Left hindlimb (tissue), 1 donor: ENCODE measurements around the gene FAM50A.
"Not testable (repeated sequence)": the region's sequence is repeated elsewhere in the genome, so short reads cannot be mapped to it uniquely, and the experiment has no call there.

Experiments
- DNase-seq: peaks from one replicate; pipeline ENCODE4 v3.0.0-alpha.2; 2018

The FAM50A gene

GRCh38 chrX:154486052-154486395 is 42.1 kb downstream of the FAM50A start:
- DNase-seq = no peak

DNA sequence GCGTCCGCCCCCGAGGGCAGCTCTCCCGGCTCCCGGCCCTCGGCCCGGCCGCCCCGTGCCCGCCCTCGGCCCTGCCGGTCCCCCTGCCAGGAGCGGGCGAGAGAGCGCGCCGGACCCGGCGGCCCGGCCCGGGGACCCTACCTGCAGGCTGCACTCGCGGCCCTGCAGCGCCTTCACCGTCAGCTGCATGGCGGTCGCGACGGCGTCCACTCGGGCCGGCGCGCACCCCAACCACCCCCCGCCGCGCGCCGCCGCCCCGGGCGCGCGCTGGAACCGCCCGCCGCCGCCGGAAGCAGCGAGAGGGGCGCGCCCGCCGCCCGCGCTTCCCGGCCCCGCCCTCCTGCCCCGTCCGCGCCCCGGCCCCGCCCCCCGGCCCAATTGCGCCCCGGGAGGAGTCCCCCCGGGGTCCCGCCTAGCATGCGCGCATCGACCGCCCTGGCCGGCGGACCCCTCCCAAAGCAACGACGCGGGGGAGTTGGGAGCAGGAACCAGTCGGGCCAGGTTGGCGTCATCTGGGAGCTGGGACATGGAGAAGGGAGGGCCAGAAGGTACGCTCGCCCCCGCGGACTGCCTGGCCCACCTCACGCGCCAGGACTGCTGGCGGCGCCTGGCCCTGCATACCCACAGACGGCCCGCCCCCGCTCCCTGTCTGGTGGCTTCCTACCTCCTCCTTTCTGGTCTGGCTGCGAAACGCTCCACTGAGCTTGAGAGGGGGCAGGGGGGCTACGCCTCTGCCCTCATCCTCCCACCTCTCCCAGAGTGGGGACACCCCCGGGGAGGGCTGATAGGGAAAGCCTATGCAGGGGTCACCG is 42.7 kb downstream of the FAM50A start, which contains the start of gene UBL4A:
TSS of gene UBL4A (minus strand) at position 220 of the 812 bp plus-strand sequence. CDS start at position 189, 31 bp downstream.
- DNase-seq = peak; percentile 72

DNA sequence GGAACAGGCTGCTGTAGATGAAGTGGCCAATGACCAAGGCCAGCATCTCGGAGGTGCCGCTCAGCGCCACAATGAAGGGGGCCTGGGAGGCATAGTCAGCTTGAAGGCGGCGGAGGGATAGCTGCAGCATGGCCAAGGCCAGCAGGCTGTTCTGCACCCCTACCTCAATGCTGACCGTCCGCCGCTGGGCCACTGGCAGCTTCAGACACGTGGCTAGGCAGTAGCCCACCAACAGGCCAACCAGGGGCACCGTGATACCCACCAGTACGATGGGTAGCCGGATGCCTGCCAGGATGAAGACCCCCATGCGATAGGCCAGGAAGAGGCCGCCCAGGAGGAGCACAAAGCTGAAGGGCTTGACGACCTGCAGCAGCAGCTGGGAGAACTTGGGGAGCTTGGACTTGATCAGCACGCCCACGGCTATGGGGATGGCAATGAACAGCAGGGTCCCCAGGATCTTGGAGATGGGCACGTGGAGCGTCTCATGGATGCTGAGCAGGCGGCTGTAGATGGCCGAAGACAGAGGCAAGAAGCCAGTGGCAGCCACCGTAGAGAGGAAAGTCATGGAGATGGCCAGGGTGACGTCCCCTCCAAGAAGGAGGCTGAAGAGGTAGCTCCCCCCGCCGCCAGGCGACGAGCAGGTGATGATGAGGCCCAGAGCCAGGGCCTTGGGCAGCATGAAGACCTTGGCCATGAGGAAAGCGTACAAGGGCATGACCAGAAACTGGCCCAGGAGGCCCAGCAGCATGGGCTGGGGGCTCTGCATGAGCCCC is 43.8 kb downstream of the FAM50A start:
- no peak for DNase-seq

DNA sequence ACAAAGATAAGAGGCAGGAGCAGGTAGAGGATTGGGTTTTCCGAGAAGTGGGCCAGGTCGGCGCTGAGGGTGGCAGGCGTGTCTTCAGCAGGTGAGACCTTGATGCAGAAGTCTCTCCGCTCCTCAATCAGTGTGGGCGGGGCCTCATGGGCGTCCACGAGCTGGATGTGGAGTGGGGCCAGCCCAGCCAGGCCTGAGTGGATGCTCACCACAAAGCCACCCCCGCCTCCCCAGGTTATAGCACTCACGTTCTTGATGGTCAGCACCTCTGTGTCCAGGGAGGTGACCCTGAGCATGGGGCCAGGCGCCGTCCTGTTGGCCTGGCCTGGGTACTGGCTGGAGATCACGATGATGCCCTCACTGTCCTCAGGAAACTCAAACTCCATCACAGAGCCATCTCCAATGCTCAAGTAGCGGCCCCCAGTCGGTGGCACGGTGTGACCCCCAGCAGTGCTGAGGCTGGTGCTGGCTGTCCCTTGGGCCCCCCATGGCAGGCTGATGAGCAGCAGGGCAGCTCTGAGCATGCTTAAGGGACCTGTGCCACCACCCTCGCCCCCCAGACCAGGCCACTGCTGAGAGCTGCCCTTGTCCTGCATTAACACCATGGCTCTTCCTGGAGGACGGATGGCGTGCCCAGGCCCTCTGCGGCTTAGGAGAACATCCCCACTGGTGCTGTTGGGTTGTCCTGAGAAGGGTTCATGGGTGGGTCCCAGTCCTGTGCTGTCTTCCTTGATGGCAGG is 44.6 kb downstream of the FAM50A start:
- no peak for DNase-seq

- DNase-seq = no peak
These were observed 45.2 kb downstream of the FAM50A start for GRCh38 chrX:154489182-154489581.

GRCh38 chrX:154490021-154490413 is 46.1 kb downstream of the FAM50A start:
- no peak for DNase-seq

DNA sequence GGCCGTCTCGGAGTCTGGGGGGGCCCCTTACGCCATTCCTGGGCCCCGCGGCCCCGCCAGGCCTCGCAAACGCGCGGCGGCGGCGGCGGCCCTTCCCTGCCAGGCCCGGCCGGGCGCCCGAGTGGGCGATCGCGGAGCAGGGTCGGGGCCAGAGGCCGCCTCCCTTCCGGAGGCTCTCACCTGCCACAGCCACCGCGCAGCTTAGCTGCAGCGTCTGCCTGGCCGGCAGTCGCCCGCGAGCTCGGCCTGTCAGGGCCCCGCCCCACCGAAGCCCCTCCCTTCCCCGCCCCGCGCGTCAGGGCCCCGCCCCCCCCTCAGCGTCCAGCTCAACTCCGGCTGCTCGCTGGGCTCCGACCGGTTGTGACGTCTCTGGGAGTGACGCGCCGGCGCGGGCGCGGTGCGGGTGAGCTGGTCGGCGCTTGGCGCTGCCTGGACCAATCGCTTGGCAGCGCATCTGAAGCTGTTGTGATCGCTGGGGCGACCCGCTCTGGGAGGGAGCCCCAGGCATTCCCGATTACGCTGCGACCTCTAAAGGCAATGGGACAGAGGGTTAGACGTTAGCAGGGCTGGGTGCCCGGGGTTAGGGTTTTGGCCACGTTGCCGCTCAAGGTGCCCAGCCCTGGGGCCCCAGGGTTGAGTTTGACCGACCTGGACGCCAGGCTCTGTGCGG is 46.6 kb downstream of the FAM50A start, which contains the start of gene SLC10A3:
TSS of gene SLC10A3 (minus strand) at position 216 of the 670 bp plus-strand sequence. CDS start 1,689 bp downstream, outside the sequence.
- peak; percentile 96 for DNase-seq

- no peak for DNase-seq
These were observed 50.8 kb downstream of the FAM50A start for GRCh38 chrX:154494715-154495114.

DNA sequence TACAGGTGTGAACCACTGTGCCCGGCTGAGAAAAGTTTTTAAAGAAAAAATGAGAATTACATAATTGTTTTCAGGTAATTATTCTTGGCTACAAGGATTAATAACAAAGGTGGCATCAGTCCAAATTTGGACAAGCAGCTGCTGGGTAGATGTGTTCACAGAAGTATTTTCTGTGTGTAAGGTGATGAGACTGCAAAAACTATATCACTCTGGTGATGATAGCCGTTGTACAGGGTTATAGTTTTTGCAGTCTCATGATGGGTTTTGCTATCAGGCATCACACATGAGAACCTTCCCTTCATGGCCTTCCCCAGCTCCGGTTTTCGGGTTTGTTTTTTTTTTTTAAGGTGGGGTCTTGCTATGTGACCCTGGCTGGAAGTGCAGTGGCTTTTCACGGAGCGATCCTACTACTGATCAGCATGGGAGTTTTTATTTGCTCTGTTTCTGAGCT is 51.6 kb downstream of the FAM50A start:
- no peak for DNase-seq

DNA sequence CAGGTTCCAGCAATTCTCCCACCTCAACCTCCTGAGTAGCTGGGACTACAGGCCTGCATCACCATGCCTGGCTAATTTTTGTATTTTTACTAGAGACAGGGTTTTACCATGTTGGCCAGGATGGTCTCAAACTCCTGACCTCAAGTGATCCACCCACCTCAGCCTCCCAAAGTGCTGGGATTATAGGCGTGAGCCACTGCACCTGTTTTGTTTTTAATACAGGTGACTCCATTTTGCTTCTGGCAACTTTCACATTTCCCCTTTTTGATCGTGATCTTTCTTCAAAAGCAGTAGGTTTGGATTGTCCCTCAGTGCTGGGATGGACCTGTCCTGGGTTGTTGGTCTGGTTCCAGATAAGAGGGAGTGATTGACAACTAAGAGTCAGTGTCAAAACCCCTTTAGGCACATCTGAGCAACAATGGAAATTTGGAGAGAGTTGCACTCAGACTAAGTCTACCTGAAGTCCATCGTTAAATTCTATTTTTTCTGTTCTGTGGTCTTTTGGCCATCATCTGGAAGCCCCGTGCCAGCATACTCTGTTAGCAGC is 52.7 kb downstream of the FAM50A start:
- DNase-seq = not testable (repeated sequence)
